ENCODE data around the gene GNAO1. TPM values are rescaled to one million over a fixed set of nuclear protein-coding genes. Genes with fewer than 3 reads are reported as not detected.

Gene GNAO1
- total and polyA plus RNA-seq, 9 of the 15 experiments (the other 6 are each of a cell fraction or from before 2014, with no cell fraction given) = 0.07 to 0.42 (median 0.08) TPM; not detected in 5

DNA sequence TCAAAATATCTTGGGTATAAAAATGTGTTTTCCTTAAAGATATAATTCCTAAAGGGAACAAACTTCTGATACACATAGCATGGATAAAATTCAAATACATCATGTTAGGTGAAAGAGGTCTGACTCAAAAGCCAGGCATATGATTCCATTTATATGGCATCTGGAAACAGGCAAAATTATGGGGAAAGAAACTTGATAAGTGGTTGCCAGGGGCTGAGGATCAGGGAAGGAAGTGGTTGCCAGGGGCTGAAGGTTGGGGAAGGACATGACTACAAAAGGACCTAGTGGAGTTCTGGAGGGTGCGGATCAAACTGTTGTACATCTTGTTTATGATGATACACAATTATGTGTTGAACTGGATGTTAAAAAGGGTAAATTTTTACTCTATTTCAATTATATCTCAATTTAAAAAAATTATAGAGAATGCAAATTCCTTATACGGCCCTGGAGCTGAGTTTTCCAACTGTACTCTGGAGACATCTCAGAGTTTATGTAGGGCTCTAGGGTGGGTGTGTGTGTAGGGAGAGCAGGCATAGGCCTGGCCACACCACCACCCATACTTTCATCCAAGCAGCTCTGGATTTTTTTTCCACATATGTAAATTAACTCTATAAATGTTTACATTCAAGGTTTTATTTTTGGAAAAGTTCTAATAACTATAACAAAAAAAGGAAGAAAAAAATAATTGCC lies 179.0 kb downstream of the GNAO1 start:
- in situ Hi-C loops (cut with MboI) (no loop called here), intact Hi-C loops (cut with micrococcal nuclease) (no loop called here)
- H3K9me3 ChIP-seq (replicated peaks; ENCODE audit: control insufficient read depth, insufficient read depth, low read depth, low read length) = no peaks in the 10 kb centered on the region
- H3K4me2 ChIP-seq (ENCODE audit: insufficient read depth, low read length) = no peak overlapping the region
- peaks cover 14% of the 10 kb centered on the region for H3K79me2 ChIP-seq (ENCODE audit: control insufficient read depth, insufficient read depth, low read length)
- H3K27me3 ChIP-seq (ENCODE audit: control insufficient read depth in 2 of 2, insufficient read depth in 2 of 2, low read length in 2 of 2) = no peaks in the 10 kb centered on the region
- H3K4me3 ChIP-seq = no peak overlapping the region
- ATAC-seq (no peak), DNase-seq (ENCODE audit: extremely low read depth in 1 of 4, low spot score in 3 of 4) (no peak), FAIRE-seq (no peak)
- no peaks in the 10 kb centered on the region for H3K9me1 ChIP-seq (ENCODE audit: control insufficient read depth, insufficient read depth, low read length)
- H2AFZ ChIP-seq (ENCODE audit: low read depth, low read length) = no peak overlapping the region
- no TSS peak for BruUV-seq (replicated peaks)
- ChIA-PET POLR2A (interaction anchor here (0.7 to 2.0 kb wide), 4 partner anchors 11 to 55 kb away, joined by 3 to 9 read pairs (median 6); no protein-coding TSS in a partner anchor), CTCF (ENCODE audit: low intra/inter-chr PET ratio) (no interaction called here)
- H4K20me1 ChIP-seq (replicated peaks; ENCODE audit: control insufficient read depth, insufficient read depth, low read length) = no peaks in the 10 kb centered on the region
- no peak overlapping the region for H3K9ac ChIP-seq (ENCODE audit: insufficient read depth in 1 of 2, low read depth in 2 of 2, low read length in 2 of 2)
- H3K4me1 ChIP-seq (replicated peaks in 1 of 2; ENCODE audit: control insufficient read depth in 2 of 2, insufficient read depth in 2 of 2, low read length in 2 of 2) = no peaks in the 10 kb centered on the region; a peak in 2 of 5 replicates
- H3K36me3 ChIP-seq (ENCODE audit: control insufficient read depth, insufficient read depth, low read length) = peaks cover 66% of the 10 kb centered on the region
- no peak overlapping the region for H3K27ac ChIP-seq (ENCODE audit: extremely low read depth, low read depth, low read length)
- 94% methylated on average over 2 of the region's 2 CpGs for WGBS (ENCODE audit: insufficient coverage, low coverage, missing lambda C conversion rate)
- no peak for TF ChIP-seq NCOA4 (IDR thresholded peaks at IDR 0.05; ENCODE audit: partially characterized antibody)
- TF ChIP-seq, protein P1, sequence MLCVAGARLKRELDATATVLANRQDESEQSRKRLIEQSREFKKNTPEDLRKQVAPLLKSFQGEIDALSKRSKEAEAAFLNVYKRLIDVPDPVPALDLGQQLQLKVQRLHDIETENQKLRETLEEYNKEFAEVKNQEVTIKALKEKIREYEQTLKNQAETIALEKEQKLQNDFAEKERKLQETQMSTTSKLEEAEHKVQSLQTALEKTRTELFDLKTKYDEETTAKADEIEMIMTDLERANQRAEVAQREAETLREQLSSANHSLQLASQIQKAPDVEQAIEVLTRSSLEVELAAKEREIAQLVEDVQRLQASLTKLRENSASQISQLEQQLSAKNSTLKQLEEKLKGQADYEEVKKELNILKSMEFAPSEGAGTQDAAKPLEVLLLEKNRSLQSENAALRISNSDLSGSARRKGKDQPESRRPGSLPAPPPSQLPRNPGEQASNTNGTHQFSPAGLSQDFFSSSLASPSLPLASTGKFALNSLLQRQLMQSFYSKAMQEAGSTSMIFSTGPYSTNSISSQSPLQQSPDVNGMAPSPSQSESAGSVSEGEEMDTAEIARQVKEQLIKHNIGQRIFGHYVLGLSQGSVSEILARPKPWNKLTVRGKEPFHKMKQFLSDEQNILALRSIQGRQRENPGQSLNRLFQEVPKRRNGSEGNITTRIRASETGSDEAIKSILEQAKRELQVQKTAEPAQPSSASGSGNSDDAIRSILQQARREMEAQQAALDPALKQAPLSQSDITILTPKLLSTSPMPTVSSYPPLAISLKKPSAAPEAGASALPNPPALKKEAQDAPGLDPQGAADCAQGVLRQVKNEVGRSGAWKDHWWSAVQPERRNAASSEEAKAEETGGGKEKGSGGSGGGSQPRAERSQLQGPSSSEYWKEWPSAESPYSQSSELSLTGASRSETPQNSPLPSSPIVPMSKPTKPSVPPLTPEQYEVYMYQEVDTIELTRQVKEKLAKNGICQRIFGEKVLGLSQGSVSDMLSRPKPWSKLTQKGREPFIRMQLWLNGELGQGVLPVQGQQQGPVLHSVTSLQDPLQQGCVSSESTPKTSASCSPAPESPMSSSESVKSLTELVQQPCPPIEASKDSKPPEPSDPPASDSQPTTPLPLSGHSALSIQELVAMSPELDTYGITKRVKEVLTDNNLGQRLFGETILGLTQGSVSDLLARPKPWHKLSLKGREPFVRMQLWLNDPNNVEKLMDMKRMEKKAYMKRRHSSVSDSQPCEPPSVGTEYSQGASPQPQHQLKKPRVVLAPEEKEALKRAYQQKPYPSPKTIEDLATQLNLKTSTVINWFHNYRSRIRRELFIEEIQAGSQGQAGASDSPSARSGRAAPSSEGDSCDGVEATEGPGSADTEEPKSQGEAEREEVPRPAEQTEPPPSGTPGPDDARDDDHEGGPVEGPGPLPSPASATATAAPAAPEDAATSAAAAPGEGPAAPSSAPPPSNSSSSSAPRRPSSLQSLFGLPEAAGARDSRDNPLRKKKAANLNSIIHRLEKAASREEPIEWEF (CRISPR knock-in tag; IDR thresholded peaks at IDR 0.05) = no peak
- TF ChIP-seq ZBTB26 (CRISPR knock-in tag; IDR thresholded peaks at IDR 0.05) = no peak
- no peak for TF ChIP-seq SMAD1 (IDR thresholded peaks at IDR 0.05; ENCODE audit: low read depth, low read length, partially characterized antibody)
- no peak for TF ChIP-seq ARID3B (CRISPR knock-in tag; IDR thresholded peaks at IDR 0.05; ENCODE audit: borderline replicate concordance)
- TF ChIP-seq C11orf30 (IDR thresholded peaks at IDR 0.05; ENCODE audit: low read depth) = no peak
- no peak for TF ChIP-seq PCBP2 (IDR thresholded peaks at IDR 0.05; ENCODE audit: low read depth, low read length, poor library complexity, severe bottlenecking)
- no peak for TF ChIP-seq ZNF174 (CRISPR knock-in tag; IDR thresholded peaks at IDR 0.05)
- TF ChIP-seq CTCF (IDR thresholded peaks at IDR 0.05 in 2 of 3, conservative IDR thresholded peaks at IDR 0.05 in 1 of 3; ENCODE audit: insufficient read depth in 2 of 3, low read depth in 1 of 3, low read length in 3 of 3) = no peak
- TF ChIP-seq SRSF7 (optimal IDR thresholded peaks at IDR 0.05; ENCODE audit: low read depth, low read length) = no peak
- no peak for TF ChIP-seq PHF8 (IDR thresholded peaks at IDR 0.05; ENCODE audit: borderline replicate concordance, low read length)
